Epithelial cell of esophagus (primary cell): ENCODE data around the gene SYNGR3.
"Not testable (repeated sequence)": the region's sequence is repeated elsewhere in the genome, so short reads cannot be mapped to it uniquely, and the experiment has no call there.

Source experiments
- DNase-seq: peaks from one replicate; pipeline ENCODE4 v3.0.0; 2010; ENCODE audit warnings: low read depth
- H3K4me3 ChIP-seq: 2 replicates; pipeline ENCODE4 v1.5.1; 2011; ENCODE audit warnings: mild to moderate bottlenecking, low read length, control low read depth
- TF ChIP-seq, protein P1 (sequence below): IDR thresholded peaks from 2 replicates; pipeline ENCODE4 v1.5.1; 2011; ENCODE audit warnings: low read depth, mild to moderate bottlenecking, low read length, control low read depth, inconsistent platforms; ENCODE audit not compliant: insufficient read depth; ENCODE audit errors: missing control alignments

The SYNGR3 gene

DNA sequence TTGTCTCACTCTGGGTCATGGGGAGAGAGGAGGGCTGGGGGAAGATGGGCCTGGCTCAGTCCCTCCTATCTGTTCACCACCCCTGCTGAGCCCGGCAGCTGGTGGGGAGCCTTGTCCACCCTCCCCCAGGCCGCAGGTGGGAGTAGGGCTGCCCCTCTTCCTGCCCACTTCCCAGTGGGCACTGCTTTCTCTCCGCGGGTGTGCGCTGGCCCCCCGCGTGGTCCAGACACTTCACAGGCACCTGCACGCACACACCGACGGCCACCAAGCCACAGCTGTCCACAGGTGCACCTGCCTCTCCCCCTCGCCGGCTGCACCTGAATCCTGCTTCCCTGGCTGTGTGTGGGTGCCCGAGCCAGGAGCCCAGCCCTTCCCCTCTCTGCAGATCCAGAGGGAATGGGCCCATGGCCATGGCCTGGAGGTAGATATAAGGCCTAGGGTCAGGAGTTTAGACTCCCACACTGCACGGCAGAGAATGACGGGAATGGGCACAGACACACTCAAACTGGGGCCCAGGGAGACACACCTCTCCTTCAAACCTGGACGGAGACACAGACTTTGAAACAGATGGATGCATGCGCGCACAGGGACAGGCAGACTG is 39.0 kb downstream of the SYNGR3 start:
- TF ChIP-seq, protein P1, sequence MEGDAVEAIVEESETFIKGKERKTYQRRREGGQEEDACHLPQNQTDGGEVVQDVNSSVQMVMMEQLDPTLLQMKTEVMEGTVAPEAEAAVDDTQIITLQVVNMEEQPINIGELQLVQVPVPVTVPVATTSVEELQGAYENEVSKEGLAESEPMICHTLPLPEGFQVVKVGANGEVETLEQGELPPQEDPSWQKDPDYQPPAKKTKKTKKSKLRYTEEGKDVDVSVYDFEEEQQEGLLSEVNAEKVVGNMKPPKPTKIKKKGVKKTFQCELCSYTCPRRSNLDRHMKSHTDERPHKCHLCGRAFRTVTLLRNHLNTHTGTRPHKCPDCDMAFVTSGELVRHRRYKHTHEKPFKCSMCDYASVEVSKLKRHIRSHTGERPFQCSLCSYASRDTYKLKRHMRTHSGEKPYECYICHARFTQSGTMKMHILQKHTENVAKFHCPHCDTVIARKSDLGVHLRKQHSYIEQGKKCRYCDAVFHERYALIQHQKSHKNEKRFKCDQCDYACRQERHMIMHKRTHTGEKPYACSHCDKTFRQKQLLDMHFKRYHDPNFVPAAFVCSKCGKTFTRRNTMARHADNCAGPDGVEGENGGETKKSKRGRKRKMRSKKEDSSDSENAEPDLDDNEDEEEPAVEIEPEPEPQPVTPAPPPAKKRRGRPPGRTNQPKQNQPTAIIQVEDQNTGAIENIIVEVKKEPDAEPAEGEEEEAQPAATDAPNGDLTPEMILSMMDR, result no peak
- H3K4me3 ChIP-seq, result no peak overlapping the region
- no peak for DNase-seq

DNA sequence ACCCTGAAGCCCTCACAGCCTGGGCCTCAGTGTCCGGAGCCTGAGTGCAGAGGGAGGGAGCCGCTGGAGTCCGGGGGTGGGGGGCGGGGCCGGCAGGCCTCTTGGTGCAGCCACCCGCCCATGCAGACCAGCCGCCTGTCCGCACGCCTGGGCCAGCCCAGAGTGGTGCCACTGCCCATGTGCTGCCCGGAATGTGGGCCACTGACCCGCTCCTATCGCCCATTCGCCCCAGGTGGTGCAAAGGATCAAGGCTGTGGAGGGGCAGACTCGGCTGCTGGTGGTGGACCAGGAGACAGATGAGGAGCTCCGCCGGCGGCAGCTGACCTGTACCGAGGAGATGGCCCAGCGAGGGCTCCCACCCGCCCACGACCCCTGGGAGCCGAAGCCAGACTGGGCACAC is 39.6 kb downstream of the SYNGR3 start:
- DNase-seq, result no peak
- H3K4me3 ChIP-seq, result no peak overlapping the region
- TF ChIP-seq, protein P1, result no peak

DNA sequence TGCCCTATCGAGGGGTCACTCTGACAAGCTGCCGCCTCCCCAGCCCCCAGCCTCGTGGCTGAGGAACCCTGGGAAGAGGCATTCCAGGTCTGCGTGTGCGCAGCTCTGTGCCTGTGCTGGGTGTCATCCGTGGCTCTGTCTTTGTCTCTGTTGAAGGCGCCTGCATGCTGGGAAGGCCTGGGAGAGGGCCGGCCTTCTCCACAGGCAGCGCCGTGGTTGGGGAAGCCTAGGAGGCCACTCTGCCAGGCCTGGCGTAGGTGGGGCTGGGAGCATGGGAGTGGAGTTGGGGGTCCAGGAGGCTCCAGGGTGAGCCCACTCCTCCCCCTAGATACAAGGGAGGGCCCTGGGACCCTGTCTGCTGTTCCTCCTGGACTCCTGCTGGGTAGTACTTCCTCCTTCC is 40.3 kb downstream of the SYNGR3 start:
- DNase-seq, result no peak
- H3K4me3 ChIP-seq, result no peak overlapping the region
- TF ChIP-seq, protein P1, result no peak

DNA sequence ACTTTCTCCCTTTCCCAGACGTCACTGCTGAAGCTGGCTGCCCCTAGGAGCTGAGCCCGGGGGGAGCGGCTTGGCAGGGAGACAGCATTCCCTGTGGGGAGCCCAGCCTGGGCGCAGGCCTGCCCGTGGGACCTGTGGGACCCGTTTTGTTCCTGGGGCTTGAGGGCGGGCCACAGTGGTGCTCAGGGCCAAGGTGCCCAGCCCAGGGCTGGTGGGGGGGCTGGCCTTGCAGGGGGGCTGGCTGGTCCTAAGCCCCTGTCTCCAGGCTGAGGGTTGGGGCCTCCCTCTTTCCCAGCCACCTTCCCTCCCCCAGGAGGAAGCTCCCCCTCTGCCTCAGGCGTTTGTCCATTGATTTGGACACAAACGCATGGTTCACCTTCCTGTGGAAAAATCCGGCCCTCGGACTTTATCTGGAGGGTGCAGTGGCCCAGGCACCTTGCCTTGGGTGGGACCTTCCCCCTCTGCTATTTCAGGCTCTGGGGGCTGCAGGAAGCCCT is 41.4 kb downstream of the SYNGR3 start:
- no peak for DNase-seq
- no peak overlapping the region for H3K4me3 ChIP-seq
- TF ChIP-seq, protein P1, result no peak

DNA sequence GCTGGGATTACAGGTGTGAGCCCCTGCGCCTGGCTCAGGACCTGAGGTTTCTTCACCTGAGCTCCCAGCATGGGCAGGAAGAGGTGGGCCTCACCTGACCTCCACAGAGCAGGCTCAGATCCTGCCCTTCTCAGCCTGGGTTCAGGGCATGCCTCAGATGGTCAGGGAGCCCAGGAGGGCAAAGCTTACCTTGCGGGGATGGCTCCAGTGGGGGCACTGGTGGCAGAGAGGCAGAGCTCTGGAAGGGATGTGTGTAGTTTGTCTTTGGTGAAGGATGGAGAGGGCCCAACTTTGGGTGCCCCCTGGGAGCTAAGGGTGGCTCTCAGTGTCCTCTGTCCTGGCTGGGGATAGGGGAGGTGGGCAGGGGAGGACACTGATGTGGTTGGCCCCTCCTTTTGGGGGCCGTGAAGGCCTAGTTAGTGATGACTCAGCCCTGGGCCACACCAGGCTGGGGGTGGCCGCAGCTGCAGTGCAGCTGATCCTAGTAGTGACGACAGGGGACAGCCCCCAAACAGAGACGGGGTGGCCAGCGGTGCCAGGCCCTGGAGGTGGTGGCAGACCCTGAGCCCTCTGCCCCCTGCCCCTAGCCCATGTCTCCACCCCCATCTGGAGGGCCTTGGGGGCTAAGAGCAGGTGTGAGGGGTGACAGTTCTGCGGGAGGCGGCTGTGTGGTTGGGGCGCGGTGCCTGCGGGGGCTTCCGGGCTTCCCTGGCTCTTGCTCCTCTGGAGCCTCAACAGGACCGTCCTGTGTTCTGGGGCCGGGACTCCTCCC is 42.7 kb downstream of the SYNGR3 start:
- H3K4me3 ChIP-seq, result no peak overlapping the region
- no peak for DNase-seq
- TF ChIP-seq, protein P1, result no peak

DNA sequence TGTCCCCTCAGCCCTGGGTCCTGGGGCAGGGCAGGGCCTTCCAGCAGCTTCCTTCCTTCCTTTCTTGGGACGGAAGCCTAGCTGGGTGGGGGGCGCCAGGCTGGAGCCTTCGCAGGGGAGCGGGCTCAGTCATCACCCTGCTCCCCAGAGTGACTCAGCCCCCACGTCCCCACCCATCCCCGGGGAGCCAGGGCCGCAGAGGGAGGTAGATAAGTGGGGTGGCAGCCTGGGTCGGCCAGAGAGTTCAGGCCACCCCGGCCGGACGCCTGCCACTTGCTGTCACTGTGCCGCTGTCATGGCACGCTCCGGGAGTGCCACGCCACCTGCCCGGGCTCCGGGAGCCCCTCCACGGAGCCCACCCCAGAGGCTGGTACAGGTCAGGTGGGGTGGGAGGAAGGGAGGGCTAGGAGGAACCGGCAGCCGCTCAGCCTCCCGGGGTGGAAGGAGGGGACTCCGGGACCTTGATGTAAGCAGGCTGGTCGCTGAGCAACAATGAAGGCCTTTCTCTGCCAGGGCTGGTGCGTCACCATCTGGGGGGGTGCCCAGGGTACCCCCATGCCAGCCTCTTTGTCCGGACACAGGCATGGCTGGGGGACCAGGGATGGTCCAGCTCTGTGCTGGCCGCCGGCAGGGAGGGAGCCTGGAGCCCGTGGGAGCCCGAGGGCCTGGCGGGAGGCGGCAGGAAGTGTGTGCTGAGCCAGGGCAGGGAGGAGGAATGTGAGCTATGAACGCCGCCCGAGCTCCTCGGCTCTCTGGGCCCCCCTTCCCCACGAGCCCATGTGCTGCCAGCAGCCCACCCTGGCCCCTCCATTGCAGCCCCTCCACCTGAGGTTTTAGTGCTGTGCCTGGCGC is 43.5 kb downstream of the SYNGR3 start:
- no peak overlapping the region for H3K4me3 ChIP-seq

DNA sequence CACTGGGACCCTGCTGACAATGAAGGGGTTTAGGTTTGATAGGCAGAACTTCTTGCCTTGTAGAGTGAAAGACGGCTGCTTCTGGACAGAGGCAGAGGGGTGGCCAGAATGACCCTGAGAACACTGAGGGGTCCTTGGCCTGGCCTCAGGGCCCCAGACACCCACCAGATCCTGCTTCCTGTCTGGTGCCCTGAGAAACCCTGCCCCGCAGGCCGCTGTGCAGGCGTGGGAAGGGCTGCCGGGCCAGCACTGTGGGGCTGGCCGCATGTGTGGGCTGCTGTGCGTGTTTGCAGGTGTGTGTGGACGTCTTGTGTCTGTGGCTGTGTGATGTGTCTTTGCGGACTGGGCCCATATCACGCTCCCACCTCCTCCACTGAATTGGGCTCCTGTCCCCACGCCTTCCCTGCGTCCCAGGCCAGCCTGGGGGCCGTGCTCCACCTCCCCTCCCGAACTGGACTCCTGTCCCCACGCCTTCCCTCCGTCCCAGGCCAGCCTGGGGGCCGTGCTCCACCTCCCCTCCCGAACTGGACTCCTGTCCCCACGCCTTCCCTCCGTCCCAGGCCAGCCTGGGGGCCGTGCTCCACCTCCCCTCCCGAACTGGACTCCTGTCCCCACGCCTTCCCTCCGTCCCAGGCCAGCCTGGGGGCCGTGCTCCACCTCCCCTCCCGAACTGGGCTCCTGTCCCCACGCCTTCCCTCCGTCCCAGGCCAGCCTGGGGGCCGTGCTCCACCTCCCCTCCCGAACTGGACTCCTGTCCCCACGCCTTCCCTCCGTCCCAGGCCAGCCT is 44.3 kb downstream of the SYNGR3 start:
- DNase-seq, H3K4me3 ChIP-seq: not testable (repeated sequence)

More for the DNA sequence above, 43.5 kb downstream of the SYNGR3 start:
- DNase-seq, result no peak
- TF ChIP-seq, protein P1, result no peak
